Frontal cortex (tissue), 3 donors: ENCODE data around the gene ARHGAP11B.
"Not testable (repeated sequence)": the region's sequence is repeated elsewhere in the genome, so short reads cannot be mapped to it uniquely, and the experiment has no call there.

Source experiments
- DNase-seq, 2 donors: peaks; one replicate each; pipeline ENCODE4 v3.0.0; 2012; ENCODE audit warnings: low spot score in 2 of 2
- FAIRE-seq: peaks from 2 replicates; lab custom pipeline; 2012; peaks lifted over from hg19 to GRCh38; lab: Jason Lieb, UNC
- donor health status: control.
- donor health status: control.
- donor health status: control.

Gene ARHGAP11B

GRCh38 chr15:30625436-30626193 is at the start of gene ARHGAP11B:
Gene ARHGAP11B, plus strand, starts transcription at chr15:30626128.
- FAIRE-seq, result not testable (repeated sequence)
- peak; percentile 63 to 65 for DNase-seq

DNA sequence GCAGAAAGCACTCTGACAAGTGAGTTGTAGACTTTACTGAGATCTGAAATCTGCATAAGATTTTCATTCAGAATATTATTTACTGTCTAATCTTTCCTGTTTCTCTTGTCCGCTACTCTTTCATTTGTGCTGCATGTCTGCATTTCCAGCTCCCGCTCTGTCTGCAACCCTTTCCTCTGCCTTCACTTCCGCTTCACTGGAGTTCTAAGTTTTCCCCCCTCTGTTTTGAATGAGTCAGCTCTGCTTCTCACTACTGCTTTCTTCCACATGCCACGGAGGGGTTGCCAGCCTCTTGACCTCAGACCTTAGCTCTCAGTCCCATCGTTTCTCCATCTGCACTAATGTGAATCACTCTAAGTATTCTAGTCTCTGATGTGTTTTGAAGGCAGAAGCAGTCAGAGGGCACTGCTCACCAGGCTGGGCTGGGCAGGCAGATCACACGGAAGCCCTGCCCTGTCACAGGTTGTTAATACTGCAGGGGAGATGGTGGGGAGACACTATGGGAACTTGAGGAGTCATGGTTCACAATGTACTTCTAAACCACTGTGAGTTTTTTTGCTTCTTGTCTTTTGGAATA is 46.4 kb upstream of the ARHGAP11B start:
- FAIRE-seq, DNase-seq: not testable (repeated sequence)

DNA sequence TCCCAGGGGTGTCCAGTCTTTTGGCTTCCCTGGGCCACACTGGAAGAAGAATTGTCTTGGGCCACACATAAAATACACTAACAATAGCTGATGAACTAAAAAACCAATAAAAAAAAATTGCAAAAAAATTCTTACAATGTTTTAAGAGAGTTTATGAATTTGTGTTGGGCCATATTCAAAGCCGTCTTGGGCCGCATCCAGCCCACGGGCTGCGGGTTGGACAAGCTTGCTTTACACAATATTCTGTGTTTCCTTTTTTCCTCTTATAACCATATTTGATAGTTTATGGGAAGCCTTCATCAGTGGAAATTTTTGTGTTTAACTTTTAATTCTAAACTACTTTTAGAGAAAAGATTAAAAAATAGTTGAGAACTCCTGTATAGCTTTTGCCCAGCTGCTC is 45.2 kb upstream of the ARHGAP11B start:
- not testable (repeated sequence) for DNase-seq, FAIRE-seq

DNA sequence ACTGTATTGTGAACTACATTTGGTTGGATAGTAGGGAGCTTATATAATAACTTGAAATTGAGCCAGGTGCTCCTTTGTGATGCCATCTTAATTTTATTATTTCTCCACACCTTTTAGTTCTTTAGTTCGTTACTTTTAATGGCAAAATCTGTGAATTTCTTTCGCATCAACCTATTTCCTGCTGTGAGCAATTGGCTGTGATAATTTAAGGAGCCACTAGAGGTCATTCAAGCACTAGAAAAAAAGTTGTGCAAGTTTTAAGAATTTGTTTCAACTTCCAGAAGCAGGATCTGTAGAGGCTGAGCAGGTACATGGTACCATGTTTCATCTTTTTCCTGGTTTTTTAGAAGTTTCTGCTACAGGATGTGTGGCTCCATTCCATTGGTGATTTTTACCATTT is 27.0 kb upstream of the ARHGAP11B start:
- DNase-seq, result not testable (repeated sequence)
- FAIRE-seq, result peak; percentile 51

DNA sequence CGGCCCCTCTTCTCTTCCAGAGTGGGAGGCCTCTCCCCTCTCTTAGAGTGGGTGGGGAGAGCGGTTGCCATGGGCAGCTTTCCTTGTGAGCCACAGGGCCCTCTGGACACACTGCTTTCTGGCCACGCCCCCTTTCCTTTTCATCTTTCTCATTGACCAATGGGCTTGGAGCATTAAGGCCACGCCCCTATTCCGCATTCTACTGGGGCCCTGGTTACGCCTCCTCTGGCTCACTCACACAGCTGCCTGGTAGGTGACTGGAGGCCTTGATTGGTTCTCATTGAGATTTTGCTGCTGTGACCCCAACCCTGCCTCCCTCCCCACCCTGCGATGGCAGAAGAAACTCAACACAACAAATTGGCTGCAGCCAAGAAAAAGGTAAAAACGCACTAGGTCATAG is 22.1 kb upstream of the ARHGAP11B start, which contains the start of gene GOLGA8H:
Gene GOLGA8H, plus strand, starts transcription at position 233 of the 400 bp plus-strand sequence. Its CDS starts 98 bp downstream, at position 331.
- FAIRE-seq, DNase-seq: not testable (repeated sequence)

- not testable (repeated sequence) for FAIRE-seq, DNase-seq
Measured at GRCh38 chr15:30612271-30612670, 13.7 kb upstream of the ARHGAP11B start.

GRCh38 chr15:30621342-30621741 is 4.6 kb upstream of the ARHGAP11B start:
- not testable (repeated sequence) for FAIRE-seq, DNase-seq

GRCh38 chr15:30626194-30626565 is 252 bp downstream of the ARHGAP11B start:
- FAIRE-seq, result not testable (repeated sequence)
- DNase-seq, result peak in 1 of 2 donors; percentile 2

DNA sequence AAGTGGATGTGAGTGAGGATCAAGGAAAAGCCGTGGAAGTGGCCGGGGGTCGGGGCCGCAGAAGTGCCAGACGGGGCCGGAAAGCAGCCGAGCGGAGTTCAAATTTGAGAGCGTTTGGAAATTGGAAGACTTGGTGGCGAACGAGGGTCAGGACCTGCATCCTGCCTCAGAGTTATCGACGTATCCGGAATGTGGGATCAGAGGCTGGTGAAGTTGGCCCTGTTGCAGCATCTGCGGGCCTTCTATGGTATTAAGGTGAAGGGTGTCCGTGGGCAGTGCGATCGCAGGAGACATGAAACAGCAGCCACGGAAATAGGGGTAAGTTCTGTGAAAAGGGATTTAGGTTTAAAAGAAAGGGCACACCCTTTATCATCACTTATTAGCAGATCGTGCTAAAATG is 704 bp downstream of the ARHGAP11B start:
- not testable (repeated sequence) for DNase-seq, FAIRE-seq

DNA sequence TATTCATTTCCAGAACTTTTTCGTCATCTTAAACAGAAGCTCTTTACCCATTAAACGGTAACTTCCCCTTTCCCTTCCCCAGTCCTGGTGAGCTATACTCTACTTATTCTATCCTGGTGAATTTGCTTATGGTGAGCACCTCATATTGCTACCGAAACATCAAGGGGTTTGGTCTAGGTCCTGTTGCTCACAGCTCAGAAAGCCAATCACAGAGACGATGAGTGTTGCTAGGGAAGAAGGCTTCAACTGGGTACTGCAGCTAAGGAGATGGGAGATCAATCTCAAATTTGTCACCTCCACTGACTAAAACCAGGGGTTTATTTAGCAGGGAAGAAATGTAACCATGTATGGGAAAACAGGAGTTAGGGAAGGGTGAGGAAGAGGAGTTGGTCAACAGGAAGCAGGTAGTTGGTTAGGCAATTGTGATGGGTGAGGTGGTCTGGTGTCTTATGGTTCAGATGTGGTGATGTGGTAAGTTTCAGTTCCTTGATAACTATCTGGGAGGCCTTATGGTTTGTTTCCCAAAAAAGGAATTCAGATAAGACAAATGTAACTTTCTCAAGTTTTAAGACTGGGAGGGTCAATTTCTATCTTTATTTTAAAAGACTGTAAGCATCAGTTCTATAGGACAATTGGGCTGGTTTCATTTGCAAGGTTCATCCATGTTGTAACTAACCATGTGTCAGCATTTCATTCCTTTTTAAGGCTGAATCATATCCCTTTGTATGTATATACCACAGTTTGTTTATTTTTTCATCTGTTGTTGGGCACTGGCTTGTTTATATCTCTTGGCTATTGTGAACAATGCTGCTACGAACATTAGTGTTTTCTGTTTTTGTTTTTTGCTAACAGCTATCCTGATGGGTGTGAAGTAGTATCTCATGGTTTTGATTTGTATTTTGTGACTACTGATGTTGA is 24.3 kb downstream of the ARHGAP11B start:
- FAIRE-seq (no peak), DNase-seq (no peak)

DNA sequence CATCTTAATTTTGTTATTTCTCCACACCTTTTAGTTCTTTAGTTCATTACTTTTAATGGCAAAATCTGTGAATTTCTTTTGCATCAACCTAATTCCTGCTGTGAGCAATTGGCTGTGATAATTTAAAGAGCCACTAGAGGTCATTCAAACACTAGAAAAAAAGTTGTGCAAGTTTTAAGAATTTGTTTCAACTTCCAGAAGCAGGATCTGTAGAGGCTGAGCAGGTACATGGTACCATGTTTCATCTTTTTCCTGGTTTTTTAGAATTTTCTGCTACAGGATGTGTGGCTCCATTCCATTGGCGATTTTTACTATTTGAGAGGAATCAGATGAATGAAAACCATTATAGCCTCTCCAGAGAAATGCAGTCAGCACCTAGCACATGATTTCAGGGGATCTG is 35.2 kb downstream of the ARHGAP11B start:
- FAIRE-seq (peak; percentile 83), DNase-seq (peak in 1 of 2 donors; percentile 8)

DNA sequence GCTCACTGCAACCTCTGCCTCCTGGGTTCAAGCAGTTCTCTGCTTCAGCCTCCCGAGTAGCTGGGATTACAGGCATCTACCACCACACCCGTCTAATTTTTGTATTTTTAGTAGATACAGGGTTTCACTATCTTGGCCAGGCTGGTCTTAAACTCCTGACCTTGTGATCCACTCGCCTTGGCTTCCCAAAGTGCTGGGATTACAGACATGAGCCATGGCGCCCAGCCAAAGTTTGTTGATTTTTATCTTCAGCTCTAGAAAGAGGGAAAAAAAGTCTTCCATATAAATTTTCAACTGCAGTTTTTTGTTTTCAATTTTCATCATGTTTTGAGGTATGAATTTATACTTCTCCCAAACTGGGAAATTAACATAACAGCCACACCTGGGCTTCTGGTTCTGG is 43.7 kb downstream of the ARHGAP11B start:
- DNase-seq, FAIRE-seq: not testable (repeated sequence)

DNA sequence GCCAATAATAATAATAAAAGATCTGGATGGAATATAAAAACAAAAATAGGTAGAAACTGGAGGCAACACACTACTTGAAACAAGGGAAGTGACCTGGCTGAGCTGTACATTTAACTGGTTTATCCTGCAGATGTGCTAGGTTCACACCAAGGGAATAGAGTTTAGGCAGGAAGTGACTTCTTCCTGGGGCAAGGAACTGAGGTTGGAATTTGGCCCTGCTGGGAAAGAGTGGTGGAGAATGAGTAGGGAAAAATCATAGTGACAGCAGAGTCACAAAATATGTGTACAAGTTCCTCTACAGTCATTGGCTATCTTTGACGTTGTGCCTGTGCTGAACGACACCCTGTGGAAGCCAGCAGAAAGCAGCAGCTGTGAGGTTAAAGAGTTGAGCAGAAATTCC is 44.1 kb downstream of the ARHGAP11B start:
- DNase-seq (no peak), FAIRE-seq (no peak)

DNA sequence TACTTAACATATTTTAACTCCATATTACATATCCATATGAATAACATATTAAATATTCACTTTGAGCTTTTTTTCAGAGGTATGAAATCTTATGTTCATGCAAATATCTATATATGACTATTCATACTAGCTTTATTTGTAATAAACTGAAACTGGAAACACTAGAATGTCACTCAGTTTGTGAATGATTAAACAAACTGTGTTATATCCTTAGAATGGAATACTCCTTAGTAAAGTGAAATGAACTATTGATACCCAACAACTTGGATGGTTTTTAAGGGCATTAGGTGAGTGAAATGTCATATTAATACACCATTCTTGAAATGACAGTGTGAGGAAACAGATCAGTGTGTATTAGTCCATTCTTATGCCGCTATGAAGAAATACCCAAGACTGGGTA is 45.4 kb downstream of the ARHGAP11B start:
- FAIRE-seq (no peak), DNase-seq (no peak)

DNA sequence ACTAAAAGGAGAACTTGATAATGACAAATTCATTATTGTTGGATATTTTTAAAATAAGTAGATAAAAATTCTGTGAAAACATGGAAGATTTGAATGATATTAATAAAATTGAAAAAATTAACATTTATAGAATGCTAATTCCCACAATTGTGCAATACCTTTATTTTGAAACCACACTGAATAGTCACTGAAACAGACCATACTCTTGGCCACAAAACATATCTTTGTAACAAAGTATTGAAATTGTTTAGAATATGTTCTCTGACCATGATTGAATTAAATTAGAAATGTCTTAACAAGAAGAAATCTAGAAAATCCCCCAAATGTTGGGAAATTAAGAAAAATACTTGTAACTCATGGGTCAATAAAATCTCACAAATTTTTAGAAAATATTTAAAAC is 49.2 kb downstream of the ARHGAP11B start:
- FAIRE-seq, result no peak
- no peak for DNase-seq

DNA sequence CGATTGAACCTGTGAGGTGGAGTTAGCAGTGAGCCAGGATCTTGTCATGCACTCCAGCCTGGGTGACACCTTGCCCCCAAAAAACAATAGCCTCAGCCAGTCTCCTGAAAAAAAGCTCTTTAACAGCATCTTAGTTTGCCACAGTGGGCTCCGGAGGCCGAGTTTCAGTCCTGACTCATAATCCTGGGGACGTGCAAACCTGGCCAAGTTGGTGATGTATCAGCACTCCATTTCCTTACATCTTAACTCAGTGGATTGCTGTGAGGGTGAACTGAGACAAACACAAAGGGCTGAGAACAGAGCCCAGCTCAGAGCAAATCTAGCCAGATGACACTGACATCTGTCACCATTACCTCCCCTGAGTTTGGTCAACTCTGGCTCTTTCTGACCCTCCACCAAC is 50.0 kb downstream of the ARHGAP11B start:
- not testable (repeated sequence) for DNase-seq, FAIRE-seq

GRCh38 chr15:30680997-30681396 is 55.1 kb downstream of the ARHGAP11B start:
- not testable (repeated sequence) for DNase-seq, FAIRE-seq

- FAIRE-seq, DNase-seq: not testable (repeated sequence)
Measured at GRCh38 chr15:30685709-30686285, 59.9 kb downstream of the ARHGAP11B start.

DNA sequence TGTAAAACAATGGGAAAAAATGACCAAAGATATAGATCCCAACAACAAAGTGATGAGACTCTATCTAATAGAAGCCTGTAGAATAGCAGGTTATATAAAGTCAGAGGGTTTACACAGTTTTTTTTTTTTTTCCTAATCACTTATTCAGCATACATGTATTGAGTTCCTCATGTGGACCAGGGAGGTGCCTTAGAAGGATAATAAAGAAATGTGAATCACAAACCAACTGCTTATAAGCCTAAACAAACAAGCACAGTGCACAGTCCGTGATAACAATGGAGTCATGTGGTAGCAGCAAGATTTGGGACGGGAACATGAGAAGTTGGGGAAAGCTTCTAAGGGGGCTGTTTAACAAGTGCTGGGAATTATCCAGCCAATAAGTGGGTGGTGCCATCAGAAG is 60.7 kb downstream of the ARHGAP11B start:
- FAIRE-seq, DNase-seq: not testable (repeated sequence)
